Liver (tissue), 3 donors: ENCODE data around the gene CABLES1.

Experiments used
- ATF3 ChIP-seq: IDR thresholded peaks from 2 replicates; pipeline ENCODE4 v1.6.1; 2016; ENCODE audit warnings: antibody characterized with exemption
- EGR1 ChIP-seq, 2 donors: IDR thresholded peaks; 2 replicates each; pipeline ENCODE4 v1.6.1; 2016 to 2018; ENCODE audit warnings: antibody characterized with exemption in 2 of 2, low read depth in 2 of 2
- FOXA1 ChIP-seq: IDR thresholded peaks from 2 replicates; pipeline ENCODE4 v1.6.1; 2016; ENCODE audit warnings: antibody characterized with exemption
- GABPA ChIP-seq, 2 donors: IDR thresholded peaks in 1 of 2; conservative IDR thresholded peaks in 1 of 2; 2 replicates each; pipeline ENCODE4 v1.6.1; 2016; ENCODE audit warnings: antibody characterized with exemption in 2 of 2, mild to moderate bottlenecking in 1 of 2, moderate library complexity in 1 of 2
- HNF4A ChIP-seq, 2 donors: conservative IDR thresholded peaks; 2 replicates each; pipeline ENCODE4 v1.6.1; 2016; ENCODE audit warnings: antibody characterized with exemption in 2 of 2, mild to moderate bottlenecking in 2 of 2
- JUND ChIP-seq, 2 donors: IDR thresholded peaks; 2 replicates each; pipeline ENCODE4 v1.6.1; 2016; ENCODE audit warnings: antibody characterized with exemption in 2 of 2
- RAD21 ChIP-seq, 2 donors: IDR thresholded peaks; 2 replicates each; pipeline ENCODE4 v1.6.1; 2016; ENCODE audit warnings: antibody characterized with exemption in 2 of 2, mild to moderate bottlenecking in 2 of 2
- REST ChIP-seq: IDR thresholded peaks from 2 replicates; pipeline ENCODE4 v1.6.1; 2016; ENCODE audit warnings: antibody characterized with exemption, mild to moderate bottlenecking
- RXRA ChIP-seq, 2 donors: IDR thresholded peaks; 2 replicates each; pipeline ENCODE4 v1.6.1; 2017 to 2018; ENCODE audit warnings: antibody characterized with exemption in 2 of 2, mild to moderate bottlenecking in 1 of 2
- SP1 ChIP-seq: IDR thresholded peaks from 2 replicates; pipeline ENCODE4 v1.6.1; 2018; ENCODE audit warnings: antibody characterized with exemption, mild to moderate bottlenecking
- TAF1 ChIP-seq: conservative IDR thresholded peaks from 2 replicates; pipeline ENCODE4 v1.6.1; 2016; ENCODE audit warnings: antibody characterized with exemption, mild to moderate bottlenecking
- YY1 ChIP-seq: IDR thresholded peaks from 2 replicates; pipeline ENCODE4 v1.6.1; 2016; ENCODE audit warnings: antibody characterized with exemption, mild to moderate bottlenecking
- TF ChIP-seq, protein P1 (sequence below): fragments of 150-350 bp; IDR thresholded peaks from 2 replicates; pipeline ENCODE4 v1.5.1; 2017; ENCODE audit warnings: improper control_type of control experiment, low read depth, low read length; ENCODE audit not compliant: missing input control
- TF ChIP-seq, protein P2 (sequence below): IDR thresholded peaks from 2 replicates; pipeline ENCODE4 v1.6.1; 2016; ENCODE audit warnings: antibody characterized with exemption
- donor health status: healthy.
- donor health status: healthy.

DNA sequence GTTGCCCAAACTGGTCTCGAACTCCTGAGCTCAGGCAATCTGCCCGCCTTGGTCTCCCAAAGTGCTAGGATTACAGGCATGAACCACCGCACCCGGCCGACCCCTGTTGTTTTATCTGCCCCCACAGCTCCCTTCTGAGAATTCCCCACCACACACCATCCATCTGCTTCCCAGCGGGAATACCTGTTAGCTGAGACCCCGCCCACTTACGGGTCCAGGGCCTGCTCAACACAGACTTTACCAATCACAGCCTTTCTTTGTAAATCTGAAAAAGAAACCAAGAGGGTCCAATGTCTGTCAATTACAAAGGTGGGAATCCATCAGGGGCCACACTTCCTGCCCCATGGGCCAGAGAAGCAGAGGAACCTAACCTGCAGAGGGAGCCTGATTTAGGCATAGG is 14.2 kb upstream of the CABLES1 start:
- TF ChIP-seq, protein P1, sequence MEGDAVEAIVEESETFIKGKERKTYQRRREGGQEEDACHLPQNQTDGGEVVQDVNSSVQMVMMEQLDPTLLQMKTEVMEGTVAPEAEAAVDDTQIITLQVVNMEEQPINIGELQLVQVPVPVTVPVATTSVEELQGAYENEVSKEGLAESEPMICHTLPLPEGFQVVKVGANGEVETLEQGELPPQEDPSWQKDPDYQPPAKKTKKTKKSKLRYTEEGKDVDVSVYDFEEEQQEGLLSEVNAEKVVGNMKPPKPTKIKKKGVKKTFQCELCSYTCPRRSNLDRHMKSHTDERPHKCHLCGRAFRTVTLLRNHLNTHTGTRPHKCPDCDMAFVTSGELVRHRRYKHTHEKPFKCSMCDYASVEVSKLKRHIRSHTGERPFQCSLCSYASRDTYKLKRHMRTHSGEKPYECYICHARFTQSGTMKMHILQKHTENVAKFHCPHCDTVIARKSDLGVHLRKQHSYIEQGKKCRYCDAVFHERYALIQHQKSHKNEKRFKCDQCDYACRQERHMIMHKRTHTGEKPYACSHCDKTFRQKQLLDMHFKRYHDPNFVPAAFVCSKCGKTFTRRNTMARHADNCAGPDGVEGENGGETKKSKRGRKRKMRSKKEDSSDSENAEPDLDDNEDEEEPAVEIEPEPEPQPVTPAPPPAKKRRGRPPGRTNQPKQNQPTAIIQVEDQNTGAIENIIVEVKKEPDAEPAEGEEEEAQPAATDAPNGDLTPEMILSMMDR, result no peak
- TF ChIP-seq SP1 (no peak), REST (no peak), EGR1 (IDR thresholded peaks at IDR 0.05; ENCODE audit: low read depth in 2 of 2) (no peak), FOXA1 (no peak), HNF4A (conservative IDR thresholded peaks at IDR 0.05) (no peak), TAF1 (no peak), RAD21 (IDR thresholded peaks at IDR 0.05) (no peak), GABPA (IDR thresholded peaks at IDR 0.05 in 1 of 2, conservative IDR thresholded peaks at IDR 0.05 in 1 of 2) (no peak), RXRA (IDR thresholded peaks at IDR 0.05) (no peak), ATF3 (no peak), YY1 (no peak), JUND (IDR thresholded peaks at IDR 0.05) (no peak)
- TF ChIP-seq, protein P2, sequence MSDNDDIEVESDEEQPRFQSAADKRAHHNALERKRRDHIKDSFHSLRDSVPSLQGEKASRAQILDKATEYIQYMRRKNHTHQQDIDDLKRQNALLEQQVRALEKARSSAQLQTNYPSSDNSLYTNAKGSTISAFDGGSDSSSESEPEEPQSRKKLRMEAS, result no peak
